ENCODE results near the gene RANBP1.

The RANBP1 gene

DNA sequence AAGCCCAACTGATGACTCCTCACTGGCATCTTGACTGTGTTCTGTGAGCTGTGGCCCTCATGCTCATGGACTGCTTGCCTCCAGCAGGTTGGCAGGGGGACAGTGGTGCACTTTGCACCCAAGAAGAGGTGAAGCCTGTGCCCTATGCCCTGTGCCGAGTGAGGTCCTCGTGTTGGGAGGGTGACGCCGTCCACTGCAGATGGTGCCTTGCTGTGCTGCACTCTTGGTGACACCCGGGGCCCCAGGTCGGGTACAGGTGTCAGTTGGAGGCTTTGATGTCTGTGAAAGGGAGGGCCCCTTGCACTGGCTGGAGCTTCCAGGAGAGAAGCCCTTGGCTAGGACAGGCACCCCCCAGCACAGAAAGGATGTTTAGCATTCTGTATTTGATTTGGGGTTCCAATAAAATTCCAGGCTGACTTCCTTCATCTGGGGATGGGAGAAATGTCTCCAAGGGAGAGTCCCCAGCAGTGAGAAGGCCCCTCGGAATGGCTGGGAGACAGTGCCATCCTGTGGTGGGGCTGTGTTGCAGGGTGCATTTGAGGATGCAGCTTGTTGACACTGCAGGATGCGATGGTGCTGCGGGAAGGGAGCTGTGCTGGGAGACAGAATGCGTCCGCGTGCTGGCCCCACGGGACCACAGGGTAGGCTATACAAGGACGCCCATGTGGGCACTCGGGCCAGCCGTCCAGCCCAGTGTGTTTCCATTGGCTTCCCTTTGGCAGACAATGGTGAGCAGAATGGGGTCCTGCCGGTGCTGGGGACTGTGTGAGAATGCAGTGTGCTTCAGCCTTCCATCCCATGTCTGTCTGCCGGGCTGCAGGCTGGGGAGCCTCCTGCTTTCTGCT is 13.2 kb downstream of the RANBP1 start:
- Mint-ChIP-seq H3K4me1 (peaks cover 7% of the 10 kb centered on the region), H3K27me3 (ENCODE audit: low read depth) (no peaks in the 10 kb centered on the region), H3K36me3 (ENCODE audit: low read depth) (peaks cover 24% of the 10 kb centered on the region), H3K4me3 (peak overlapping the region; percentile 69 to 82 (median 72)), H3K9me3 (no peaks in the 10 kb centered on the region), H3K27ac (peak overlapping the region in 1 of 3 experiments; percentile 51)
- TF ChIP-seq, protein P1, sequence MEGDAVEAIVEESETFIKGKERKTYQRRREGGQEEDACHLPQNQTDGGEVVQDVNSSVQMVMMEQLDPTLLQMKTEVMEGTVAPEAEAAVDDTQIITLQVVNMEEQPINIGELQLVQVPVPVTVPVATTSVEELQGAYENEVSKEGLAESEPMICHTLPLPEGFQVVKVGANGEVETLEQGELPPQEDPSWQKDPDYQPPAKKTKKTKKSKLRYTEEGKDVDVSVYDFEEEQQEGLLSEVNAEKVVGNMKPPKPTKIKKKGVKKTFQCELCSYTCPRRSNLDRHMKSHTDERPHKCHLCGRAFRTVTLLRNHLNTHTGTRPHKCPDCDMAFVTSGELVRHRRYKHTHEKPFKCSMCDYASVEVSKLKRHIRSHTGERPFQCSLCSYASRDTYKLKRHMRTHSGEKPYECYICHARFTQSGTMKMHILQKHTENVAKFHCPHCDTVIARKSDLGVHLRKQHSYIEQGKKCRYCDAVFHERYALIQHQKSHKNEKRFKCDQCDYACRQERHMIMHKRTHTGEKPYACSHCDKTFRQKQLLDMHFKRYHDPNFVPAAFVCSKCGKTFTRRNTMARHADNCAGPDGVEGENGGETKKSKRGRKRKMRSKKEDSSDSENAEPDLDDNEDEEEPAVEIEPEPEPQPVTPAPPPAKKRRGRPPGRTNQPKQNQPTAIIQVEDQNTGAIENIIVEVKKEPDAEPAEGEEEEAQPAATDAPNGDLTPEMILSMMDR (IDR thresholded peaks at IDR 0.05; ENCODE audit: unreplicated experiment in 3 of 3), result no peak

- Mint-ChIP-seq H3K36me3 (ENCODE audit: low read depth) (peaks cover 24% of the 10 kb centered on the region), H3K4me1 (peaks cover 7% of the 10 kb centered on the region), H3K27ac (no peak overlapping the region), H3K9me3 (no peaks in the 10 kb centered on the region), H3K27me3 (ENCODE audit: low read depth) (no peaks in the 10 kb centered on the region), H3K4me3 (peak overlapping the region; percentile 72 to 82 (median 82))
- TF ChIP-seq, protein P1 (IDR thresholded peaks at IDR 0.05; ENCODE audit: unreplicated experiment in 3 of 3), result no peak
Measured at GRCh38 chr22:20129747-20130014, 13.8 kb downstream of the RANBP1 start.

GRCh38 chr22:20130319-20130718 is 14.4 kb downstream of the RANBP1 start:
- TF ChIP-seq, protein P1 (IDR thresholded peaks at IDR 0.05; ENCODE audit: unreplicated experiment in 3 of 3), result no peak
- Mint-ChIP-seq H3K4me3 (peak overlapping the region; percentile 72 to 82 (median 82)), H3K9me3 (no peaks in the 10 kb centered on the region), H3K36me3 (ENCODE audit: low read depth) (peaks cover 17% of the 10 kb centered on the region), H3K27me3 (ENCODE audit: low read depth) (no peaks in the 10 kb centered on the region), H3K27ac (peak overlapping the region in 1 of 3 experiments; percentile 52), H3K4me1 (peaks cover 7% of the 10 kb centered on the region)

- TF ChIP-seq, protein P1 (IDR thresholded peaks at IDR 0.05; ENCODE audit: unreplicated experiment in 3 of 3), result no peak
- Mint-ChIP-seq H3K4me1 (peaks cover 7% of the 10 kb centered on the region), H3K4me3 (peak overlapping the region; percentile 72 to 82 (median 82)), H3K36me3 (ENCODE audit: low read depth) (peaks cover 14% of the 10 kb centered on the region), H3K27me3 (ENCODE audit: low read depth) (no peaks in the 10 kb centered on the region), H3K27ac (no peak overlapping the region), H3K9me3 (no peaks in the 10 kb centered on the region)
Measured at GRCh38 chr22:20130731-20131596, 15.1 kb downstream of the RANBP1 start.

DNA sequence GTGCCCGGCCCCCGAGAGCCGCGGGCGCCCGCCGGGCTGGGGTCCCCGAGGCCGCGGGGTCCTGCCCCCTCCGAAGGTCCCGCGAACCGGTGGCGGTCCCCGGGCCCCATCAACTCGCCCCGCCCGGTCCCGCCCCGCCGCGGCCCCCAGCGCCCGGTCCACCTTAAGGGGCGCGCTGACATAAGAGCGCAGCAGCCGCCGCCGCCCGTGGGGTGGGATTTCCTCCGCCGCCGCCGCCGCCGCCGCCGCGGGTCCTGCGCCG is 15.6 kb downstream of the RANBP1 start, which contains the start of gene ZDHHC8:
TSS of gene ZDHHC8 (plus strand) at position 208 of the 262 bp plus-strand sequence. CDS start 144 bp downstream, outside the sequence.
- H3K27me3 Mint-ChIP-seq (ENCODE audit: low read depth), result no peaks in the 10 kb centered on the region
- TF ChIP-seq, protein P1 (IDR thresholded peaks at IDR 0.05; ENCODE audit: unreplicated experiment in 3 of 3), result no peak
- H3K27ac Mint-ChIP-seq, result no peak within 1 kb of the TSS
- peak within 1 kb of the TSS; percentile 78 to 88 (median 87) for H3K4me3 Mint-ChIP-seq
- H3K36me3 Mint-ChIP-seq (ENCODE audit: low read depth), result peaks cover 10% of the 10 kb centered on the region
- H3K4me1 Mint-ChIP-seq, result peaks cover 12% of the 10 kb centered on the region
- H3K9me3 Mint-ChIP-seq, result no peaks in the 10 kb centered on the region

Measured in nephron (organoid).